Lower lobe of right lung (tissue), 2 donors: ENCODE data around the gene PRUNE2. TPM values are rescaled to one million over a fixed set of nuclear protein-coding genes. Genes with fewer than 3 reads are reported as not detected.

Experiments
- ATAC-seq, 2 donors: fragments of 200-7000 bp; cut with Tn5 transposase; one replicate each; pipeline ENCODE4 v1.9.1; 2020 to 2022; ENCODE audit warnings: mild to moderate bottlenecking in 2 of 2, moderate library complexity in 2 of 2
- DNase-seq: peaks from one replicate; pipeline ENCODE4 v3.0.0-alpha.2; 2020
- H3K27ac ChIP-seq: fragments of 200-600 bp; one replicate; pipeline ENCODE4 v1.8.0; 2022
- H3K27me3 ChIP-seq: fragments of 200-600 bp; one replicate; pipeline ENCODE4 v1.8.0; 2022; ENCODE audit warnings: low read depth
- H3K36me3 ChIP-seq: fragments of 200-600 bp; one replicate; pipeline ENCODE4 v1.8.0; 2022; ENCODE audit warnings: mild to moderate bottlenecking
- H3K4me1 ChIP-seq: fragments of 200-600 bp; one replicate; pipeline ENCODE4 v1.8.0; 2022
- H3K4me3 ChIP-seq: fragments of 200-600 bp; one replicate; pipeline ENCODE4 v1.8.0; 2022; ENCODE audit warnings: mild to moderate bottlenecking
- H3K9me3 ChIP-seq: fragments of 200-600 bp; one replicate; pipeline ENCODE4 v1.8.0; 2022
- intact Hi-C: fragments of 100-400 bp; cut with DNase I; formaldehyde crosslinking; loops from one replicate; pipeline ENCODE4 v1.11.0; 2022
- total RNA-seq: library from RNA; stranded (reverse); fragmentation: NEBNext Ultra II Directional; extraction: Animal tissue kit (Norgen Biotek cat#: 25700); gene quantifications from one replicate; pipeline ENCODE4 v1.2.1, GENCODE V29; 2021
- TF ChIP-seq, protein P1 (sequence below): fragments of 200-600 bp; IDR thresholded peaks from one replicate; pipeline ENCODE4 v1.8.0; 2022; ENCODE audit warnings: antibody characterized with exemption, mild to moderate bottlenecking
- donor health status: DM: no; HTN: yes; CAD: no; lungs with severe emphysema.

Gene PRUNE2
- total RNA-seq, 1 donor from 2014 or later = 13.6 TPM

- Histone ChIP-seq H3K4me1 (no peaks in the 10 kb centered on the region), H3K27me3 (no peaks in the 10 kb centered on the region), H3K9me3 (no peaks in the 10 kb centered on the region), H3K36me3 (no peaks in the 10 kb centered on the region), H3K27ac (no peak overlapping the region), H3K4me3 (no peak overlapping the region)
- DNase-seq (no peak), ATAC-seq (no peak)
- intact Hi-C loops = no loop called here
- TF ChIP-seq, protein P1, sequence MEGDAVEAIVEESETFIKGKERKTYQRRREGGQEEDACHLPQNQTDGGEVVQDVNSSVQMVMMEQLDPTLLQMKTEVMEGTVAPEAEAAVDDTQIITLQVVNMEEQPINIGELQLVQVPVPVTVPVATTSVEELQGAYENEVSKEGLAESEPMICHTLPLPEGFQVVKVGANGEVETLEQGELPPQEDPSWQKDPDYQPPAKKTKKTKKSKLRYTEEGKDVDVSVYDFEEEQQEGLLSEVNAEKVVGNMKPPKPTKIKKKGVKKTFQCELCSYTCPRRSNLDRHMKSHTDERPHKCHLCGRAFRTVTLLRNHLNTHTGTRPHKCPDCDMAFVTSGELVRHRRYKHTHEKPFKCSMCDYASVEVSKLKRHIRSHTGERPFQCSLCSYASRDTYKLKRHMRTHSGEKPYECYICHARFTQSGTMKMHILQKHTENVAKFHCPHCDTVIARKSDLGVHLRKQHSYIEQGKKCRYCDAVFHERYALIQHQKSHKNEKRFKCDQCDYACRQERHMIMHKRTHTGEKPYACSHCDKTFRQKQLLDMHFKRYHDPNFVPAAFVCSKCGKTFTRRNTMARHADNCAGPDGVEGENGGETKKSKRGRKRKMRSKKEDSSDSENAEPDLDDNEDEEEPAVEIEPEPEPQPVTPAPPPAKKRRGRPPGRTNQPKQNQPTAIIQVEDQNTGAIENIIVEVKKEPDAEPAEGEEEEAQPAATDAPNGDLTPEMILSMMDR = no peak
Observed at GRCh38 chr9:76720245-76720644, 185.7 kb downstream of the PRUNE2 start.

GRCh38 chr9:76718166-76718565 is 187.7 kb downstream of the PRUNE2 start:
- H3K27ac ChIP-seq = no peak overlapping the region
- no peak for DNase-seq

GRCh38 chr9:76717613-76718012 is 188.3 kb downstream of the PRUNE2 start:
- no peak for DNase-seq
- no peak overlapping the region for H3K4me3 ChIP-seq

More at GRCh38 chr9:76718166-76718565, 187.7 kb downstream of the PRUNE2 start:
- H3K36me3 ChIP-seq = no peaks in the 10 kb centered on the region
- ATAC-seq = no peak
- H3K9me3 ChIP-seq = no peaks in the 10 kb centered on the region
- H3K27me3 ChIP-seq = no peaks in the 10 kb centered on the region
- H3K4me1 ChIP-seq = no peaks in the 10 kb centered on the region
- TF ChIP-seq, protein P1 = no peak
- no peak overlapping the region for H3K4me3 ChIP-seq
- intact Hi-C loops = no loop called here

DNA sequence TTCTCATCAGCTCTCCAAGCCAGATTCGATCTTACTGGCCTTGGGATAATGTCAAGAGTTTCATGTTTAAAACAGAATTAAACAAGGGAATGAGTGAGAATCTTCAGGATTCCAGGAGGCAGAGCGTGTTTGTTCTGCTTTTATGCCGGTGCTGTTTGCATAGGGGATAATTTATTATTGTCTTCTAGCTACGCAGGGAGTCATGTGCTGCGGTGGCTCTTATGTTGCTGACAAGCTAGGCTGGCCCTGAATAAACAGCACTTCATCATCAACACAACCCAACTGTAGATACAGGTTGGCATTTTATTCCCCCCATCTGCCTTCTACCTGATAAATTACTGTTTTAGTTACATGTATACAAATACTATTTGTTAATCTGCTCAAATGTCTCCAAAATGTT is 188.7 kb downstream of the PRUNE2 start:
- TF ChIP-seq, protein P1 = no peak
- intact Hi-C loops = no loop called here
- Histone ChIP-seq H3K4me3 (no peak overlapping the region), H3K27ac (no peak overlapping the region), H3K36me3 (no peaks in the 10 kb centered on the region), H3K4me1 (no peaks in the 10 kb centered on the region), H3K27me3 (no peaks in the 10 kb centered on the region), H3K9me3 (no peaks in the 10 kb centered on the region)
- ATAC-seq (no peak), DNase-seq (no peak)

More at GRCh38 chr9:76717613-76718012, 188.3 kb downstream of the PRUNE2 start:
- intact Hi-C loops = no loop called here
- Histone ChIP-seq H3K36me3 (no peaks in the 10 kb centered on the region), H3K4me1 (no peaks in the 10 kb centered on the region), H3K27me3 (no peaks in the 10 kb centered on the region), H3K9me3 (no peaks in the 10 kb centered on the region), H3K27ac (no peak overlapping the region)
- TF ChIP-seq, protein P1 = no peak
- peak in 1 of 2 donors; percentile 42 for ATAC-seq

DNA sequence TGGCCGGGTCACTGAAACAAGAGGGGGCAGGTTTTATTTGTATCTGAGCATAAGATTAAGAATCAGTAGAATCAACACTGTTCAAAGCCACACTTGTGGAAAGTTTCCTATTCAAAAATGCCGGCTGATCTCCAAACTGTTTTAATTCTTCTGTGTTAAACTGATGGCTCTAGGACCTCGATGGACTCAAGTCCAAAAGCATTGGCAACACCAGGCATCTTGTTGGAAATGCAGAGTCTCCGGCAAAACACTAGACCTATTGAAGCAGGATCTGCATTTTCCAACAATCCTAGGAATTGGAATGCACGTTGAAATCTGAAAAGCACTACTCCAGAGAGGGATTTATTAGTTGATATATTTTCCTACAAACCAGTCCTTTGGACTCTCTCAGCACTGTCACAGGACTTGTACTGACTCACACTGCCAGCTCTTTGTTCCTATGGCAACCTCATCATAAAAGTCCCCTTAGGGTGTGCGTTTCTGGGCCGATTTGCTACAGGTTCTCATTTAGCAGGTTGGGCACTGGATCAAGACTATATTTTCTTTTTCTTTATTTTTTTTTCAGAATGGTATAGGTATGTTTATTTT is 189.7 kb downstream of the PRUNE2 start:
- TF ChIP-seq, protein P1 = no peak
- intact Hi-C loops = no loop called here
- no peaks in the 10 kb centered on the region for H3K36me3 ChIP-seq
- H3K4me1 ChIP-seq = no peaks in the 10 kb centered on the region
- H3K27ac ChIP-seq = no peak overlapping the region
- no peak for ATAC-seq
- DNase-seq = no peak
- H3K27me3 ChIP-seq = no peaks in the 10 kb centered on the region
- H3K4me3 ChIP-seq = no peak overlapping the region
- no peaks in the 10 kb centered on the region for H3K9me3 ChIP-seq
